HepG2 (cell line): ENCODE data around the gene SPACA4. TPM values are rescaled to one million over a fixed set of nuclear protein-coding genes. Genes with fewer than 3 reads are reported as not detected.

ENCODE experiments used
- CBX2 ChIP-seq, 2 experiments: fragments of 200-600 bp in 1 of 2; sonication (generic); formaldehyde crosslinking in 1 of 2; IDR thresholded peaks; 2 replicates each; pipeline versions ENCODE4 v1.7.0 to v1.8.1; 2018 to 2022; ENCODE audit warnings: low read depth in 2 of 2, low read length in 1 of 2, mild to moderate bottlenecking in 1 of 2, missing genetic modification reagents in 1 of 2
- CBX5 ChIP-seq: sonication (generic); formaldehyde crosslinking; IDR thresholded peaks from 2 replicates; pipeline ENCODE4 v1.4.0; 2020; ENCODE audit warnings: missing genetic modification reagents, borderline replicate concordance
- DPF2 ChIP-seq: sonication (generic); formaldehyde crosslinking; IDR thresholded peaks from 2 replicates; pipeline ENCODE4 v1.4.0; 2020; ENCODE audit warnings: mild to moderate bottlenecking, low read depth, missing genetic modification reagents, borderline replicate concordance
- GTF3A ChIP-seq: sonication (generic); formaldehyde crosslinking; conservative IDR thresholded peaks from 2 replicates; pipeline ENCODE4 v1.4.0; 2020; ENCODE audit warnings: mild to moderate bottlenecking, missing genetic modification reagents
- JDP2 ChIP-seq: sonication (generic); formaldehyde crosslinking; IDR thresholded peaks from 2 replicates; pipeline ENCODE4 v1.8.1; 2022; ENCODE audit warnings: missing genetic modification reagents, borderline replicate concordance
- JUNB ChIP-seq: sonication (generic); formaldehyde crosslinking; IDR thresholded peaks from 2 replicates; pipeline ENCODE4 v1.8.0; 2022; ENCODE audit warnings: missing genetic modification reagents, mild to moderate bottlenecking, borderline replicate concordance
- RAD21 ChIP-seq: fragments of 450-650 bp; formaldehyde crosslinking; IDR thresholded peaks from 2 replicates; pipeline ENCODE4 v1.5.0; 2020; ENCODE audit warnings: mild to moderate bottlenecking
- RFXAP ChIP-seq: sonication (generic); formaldehyde crosslinking; IDR thresholded peaks from 2 replicates; pipeline ENCODE4 v1.4.0; 2020; ENCODE audit warnings: missing genetic modification reagents, borderline replicate concordance
- SETDB1 ChIP-seq: sonication (generic); formaldehyde crosslinking; IDR thresholded peaks from 2 replicates; pipeline ENCODE4 v1.5.1; 2020; ENCODE audit warnings: missing genetic modification reagents, mild to moderate bottlenecking, borderline replicate concordance
- TFDP1 ChIP-seq: IDR thresholded peaks from 2 replicates; pipeline ENCODE4 v1.6.1; 2016; ENCODE audit warnings: missing compliant biosample characterization, missing genetic modification reagents, borderline replicate concordance
- TFE3 ChIP-seq: IDR thresholded peaks from 2 replicates; pipeline ENCODE4 v1.6.1; 2016
- THAP7 ChIP-seq: sonication (generic); formaldehyde crosslinking; IDR thresholded peaks from 2 replicates; pipeline ENCODE4 v1.8.1; 2023; ENCODE audit warnings: mild to moderate bottlenecking, missing genetic modification reagents
- ZBTB42 ChIP-seq: sonication (generic); formaldehyde crosslinking; IDR thresholded peaks from 2 replicates; pipeline ENCODE4 v1.5.0; 2020; ENCODE audit warnings: mild to moderate bottlenecking, missing genetic modification reagents
- ZMYM2 ChIP-seq: sonication (generic); formaldehyde crosslinking; IDR thresholded peaks from 2 replicates; pipeline ENCODE4 v1.8.0; 2022; ENCODE audit warnings: mild to moderate bottlenecking, missing genetic modification reagents
- ZNF12 ChIP-seq: sonication (generic); formaldehyde crosslinking; IDR thresholded peaks from 2 replicates; pipeline ENCODE4 v1.5.0; 2020; ENCODE audit warnings: missing genetic modification reagents
- ZNF142 ChIP-seq: sonication (generic); formaldehyde crosslinking; IDR thresholded peaks from 2 replicates; pipeline ENCODE4 v1.4.0; 2020; ENCODE audit warnings: missing genetic modification reagents
- ZNF549 ChIP-seq: sonication (generic); formaldehyde crosslinking; IDR thresholded peaks from 2 replicates; pipeline ENCODE4 v1.5.0; 2020; ENCODE audit warnings: missing genetic modification reagents
- ZNF629 ChIP-seq: sonication (generic); formaldehyde crosslinking; conservative IDR thresholded peaks from 2 replicates; pipeline ENCODE4 v1.5.0; 2020; ENCODE audit warnings: missing genetic modification reagents
- ZNF747 ChIP-seq: sonication (generic); formaldehyde crosslinking; IDR thresholded peaks from 2 replicates; pipeline ENCODE4 v1.8.1; 2023; ENCODE audit warnings: missing genetic modification reagents, mild to moderate bottlenecking, borderline replicate concordance
- ZNF792 ChIP-seq: IDR thresholded peaks from 2 replicates; pipeline ENCODE4 v1.6.1; 2016
- polyA plus RNA-seq, 8 experiments: library from polyadenylated mRNA; depleted of rRNA in 3 of 8; stranded (reverse) in 7 of 8; unstranded in 1 of 8; fragments of >200 nt; fragmentation: Illumina TruSeq in 4 of 8; extraction: Trizol in 4 of 8; gene quantifications; 2 replicates each; pipeline versions ENCODE4 v1.2.1 to v1.2.3, GENCODE V29; 2011 to 2016; ENCODE audit warnings: low read depth in 4 of 8, missing spikeins in 1 of 8, mixed read lengths in 1 of 8; ENCODE audit not compliant: insufficient read depth in 1 of 8
- total RNA-seq, 5 experiments: library from RNA; depleted of rRNA; stranded (reverse); fragments of >200 nt; fragmentation: Illumina TruSeq; extraction: Trizol; gene quantifications; 2 replicates each; pipeline ENCODE4 v1.2.3, GENCODE V29; 2016; ENCODE audit warnings: low read depth in 1 of 5

Gene SPACA4
- total and polyA plus RNA-seq, 2 of the 13 experiments (the other 11 are each of a cell fraction or from before 2014, with no cell fraction given): not detected

- TF ChIP-seq GTF3A (CRISPR knock-in tag) (no peak), JUNB (no peak), RAD21 (peak; percentile 61), ZNF142 (peak; percentile 75), ZNF747 (CRISPR knock-in tag) (no peak; the same call in 1 of the 2 replicates), ZNF12 (CRISPR knock-in tag) (no peak), ZNF629 (CRISPR knock-in tag) (peak; percentile 80), CBX5 (CRISPR knock-in tag) (peak; percentile 94; the same call in 1 of the 2 replicates), DPF2 (peak; percentile 86), ZNF549 (CRISPR knock-in tag) (0 out of 2 replicates have a peak, but pooled peaks have one; percentile 53), TFDP1 (CRISPR knock-in tag) (peak; percentile 61; the same call in 1 of the 2 replicates), ZBTB42 (CRISPR knock-in tag) (no peak), SETDB1 (peak; percentile 35; the same call in 1 of the 2 replicates), ZMYM2 (CRISPR knock-in tag) (peak; percentile 99), CBX2 (IDR thresholded peaks at IDR 0.05; ENCODE audit: low read depth, low read length) (no peak), CBX2 (CRISPR knock-in tag; IDR thresholded peaks at IDR 0.05; ENCODE audit: low read depth) (no peak), JDP2 (no peak; the same call in 1 of the 2 replicates), THAP7 (CRISPR knock-in tag) (0 out of 2 replicates have a peak, but pooled peaks have one; percentile 21), RFXAP (CRISPR knock-in tag) (peak; percentile 79; the same call in 1 of the 2 replicates), ZNF792 (CRISPR knock-in tag) (peak; percentile 81; the same call in 1 of the 2 replicates), TFE3 (CRISPR knock-in tag) (peak; percentile 51)
These were observed 48.4 kb upstream of the SPACA4 start (continued) for GRCh38 chr19:48558018-48558684.
